ENCODE data around the gene CILP.
"Not testable (repeated sequence)": the region's sequence is repeated elsewhere in the genome, so short reads cannot be mapped to it uniquely, and the experiment has no call there.

The CILP gene

DNA sequence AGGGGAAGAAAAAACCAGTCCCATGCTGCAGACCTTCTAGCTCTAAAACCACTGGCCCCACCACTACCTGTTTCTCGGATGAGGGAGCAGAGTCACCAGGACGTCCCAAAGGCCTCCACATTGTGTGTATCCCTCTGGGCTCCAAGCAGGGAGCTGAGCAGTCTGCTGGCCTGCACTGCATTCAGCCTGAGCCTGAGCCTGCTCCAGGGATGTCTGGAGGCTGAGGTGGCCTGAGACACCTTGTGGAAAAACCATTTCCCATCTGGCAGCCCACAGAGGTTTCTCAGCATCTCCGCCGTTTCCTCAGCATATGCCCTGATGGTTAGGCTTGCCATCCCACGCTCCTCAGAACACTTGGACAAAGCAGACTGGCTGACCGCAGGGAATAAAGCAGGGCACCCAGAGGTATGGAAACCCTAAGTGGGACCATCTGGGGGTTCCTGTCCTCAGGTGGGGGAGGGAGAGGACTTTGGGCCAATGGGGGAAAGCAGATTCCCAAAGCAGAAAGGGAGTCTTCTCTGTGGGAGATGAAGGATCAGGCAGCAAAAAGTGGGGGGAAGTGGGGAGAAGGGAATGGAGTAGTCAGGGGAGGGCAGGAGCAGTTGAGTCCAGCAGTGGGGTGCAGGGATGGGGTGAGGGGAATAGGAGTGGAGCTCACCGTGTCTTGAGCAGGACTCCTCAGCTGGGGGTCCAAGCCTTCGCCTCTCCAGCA is at the start of gene CILP:
Gene CILP (minus strand): TSS at position 704 of the 712 bp plus-strand sequence. CDS start 1,718 bp downstream, outside the sequence.
- DNase-seq = no peak

GRCh38 chr15:65260968-65261367 is 49.7 kb upstream of the CILP start:
- no peak for DNase-seq

GRCh38 chr15:65259367-65259797 is 48.1 kb upstream of the CILP start:
- no peak for DNase-seq

DNA sequence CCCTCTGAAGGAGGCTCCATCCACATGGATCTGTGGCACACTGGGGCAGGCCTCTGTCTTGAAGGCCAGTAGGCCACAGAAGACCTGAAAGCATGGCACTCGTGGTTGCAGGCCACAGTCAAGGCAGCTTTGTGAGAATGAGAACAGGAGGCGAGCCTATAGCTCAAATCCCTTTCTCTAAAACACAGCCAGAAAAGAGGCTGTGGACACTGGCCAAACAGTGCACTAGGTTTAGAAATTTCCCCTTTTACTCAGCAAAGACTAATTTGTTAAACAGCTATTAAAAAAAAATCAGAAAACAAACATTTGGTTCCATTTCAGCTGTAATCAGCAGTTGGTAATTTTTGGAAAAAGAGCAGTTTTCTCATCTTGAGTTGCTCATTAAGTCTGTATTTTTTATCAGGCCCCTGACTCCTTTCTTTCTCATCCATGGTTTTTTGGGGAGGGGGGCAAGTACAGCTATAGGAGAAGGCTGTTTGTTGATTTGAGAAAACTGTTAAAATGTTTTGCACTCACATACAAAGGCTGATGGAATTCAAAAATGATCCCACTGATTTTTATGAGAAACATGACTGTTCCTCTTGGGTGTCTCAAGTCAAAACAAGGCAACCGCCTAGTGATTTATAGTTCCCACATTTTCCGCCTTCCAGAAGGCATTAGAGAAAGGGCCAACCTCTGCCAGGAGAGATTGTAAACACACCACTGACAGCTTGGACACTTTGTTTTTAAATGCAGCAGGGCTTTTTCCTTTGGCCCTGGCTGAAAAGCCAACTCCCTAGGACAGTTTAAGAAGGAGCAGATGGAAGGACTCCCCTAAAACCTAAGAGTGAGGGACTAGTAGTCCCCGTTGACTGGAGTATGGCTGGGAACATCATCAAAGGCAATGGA is 47.3 kb upstream of the CILP start:
- DNase-seq = no peak

DNA sequence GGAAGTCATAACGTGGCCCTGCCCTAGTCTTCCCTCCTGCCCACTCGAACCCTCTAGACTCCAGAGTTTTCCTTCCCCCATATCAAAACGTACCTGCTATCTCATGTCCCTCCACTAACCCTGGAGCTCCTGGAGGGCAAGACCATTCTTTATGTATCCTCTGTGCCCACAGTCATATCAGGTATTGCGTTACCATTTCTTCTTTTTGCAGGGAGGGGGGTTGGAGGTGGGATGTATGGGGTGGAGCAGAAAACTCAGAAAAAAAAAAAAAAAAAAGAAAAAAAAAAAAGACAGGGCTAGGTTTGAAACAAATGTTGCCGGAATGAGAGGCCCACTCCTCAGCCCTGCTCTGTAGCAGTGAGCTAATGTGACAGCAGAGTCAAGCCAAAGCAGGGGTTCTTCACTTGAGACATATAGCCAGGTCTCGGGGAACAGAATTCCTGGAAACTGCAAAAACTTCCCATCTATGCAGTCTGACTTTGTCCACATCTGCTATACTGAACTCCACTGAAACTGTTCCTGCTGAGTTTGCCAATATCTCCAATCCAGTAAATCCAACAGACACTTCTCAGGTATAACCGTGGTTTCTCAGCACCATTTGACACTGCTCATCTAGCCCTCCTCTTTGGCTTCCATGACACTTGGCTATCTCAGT is 44.3 kb upstream of the CILP start:
- no peak for DNase-seq

DNA sequence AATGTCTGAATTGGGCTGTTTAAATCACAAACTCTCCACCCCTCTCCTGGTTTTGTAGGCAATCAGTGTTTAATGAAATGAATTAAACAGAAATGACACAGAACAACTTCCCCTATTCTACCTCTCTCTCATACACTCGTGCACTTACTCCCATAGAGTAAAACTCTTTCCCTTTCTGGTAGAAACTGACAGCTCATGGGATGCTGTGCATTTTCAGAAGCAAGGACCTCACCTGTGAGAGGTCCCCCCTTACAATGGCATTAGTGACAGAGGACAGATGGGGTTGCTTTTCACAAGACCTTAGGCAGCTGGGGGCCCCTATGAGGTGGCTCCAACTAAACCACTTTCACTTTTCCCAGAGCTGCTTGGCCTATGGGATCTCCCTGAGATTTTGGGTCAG is 43.5 kb upstream of the CILP start:
- DNase-seq = no peak

DNA sequence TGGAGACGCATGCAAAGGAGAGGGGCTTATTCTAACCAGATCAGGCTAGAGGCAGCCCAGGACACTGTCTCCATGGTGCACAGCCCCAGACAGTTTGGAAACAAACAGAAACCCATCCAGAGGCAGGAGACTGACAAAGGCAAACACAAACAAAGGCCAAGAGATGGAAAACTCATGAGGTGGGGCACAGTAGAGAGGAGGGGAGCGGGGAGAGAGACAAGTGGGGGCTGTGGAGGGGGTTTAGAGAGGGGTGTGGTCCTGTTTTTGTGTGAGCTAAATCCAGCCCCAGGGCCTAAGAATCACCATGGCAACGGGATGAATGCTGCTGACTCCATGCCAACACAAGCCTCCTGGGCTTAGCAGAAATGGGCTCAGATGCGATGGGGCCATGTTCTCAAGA is 43.1 kb upstream of the CILP start:
- no peak for DNase-seq

DNA sequence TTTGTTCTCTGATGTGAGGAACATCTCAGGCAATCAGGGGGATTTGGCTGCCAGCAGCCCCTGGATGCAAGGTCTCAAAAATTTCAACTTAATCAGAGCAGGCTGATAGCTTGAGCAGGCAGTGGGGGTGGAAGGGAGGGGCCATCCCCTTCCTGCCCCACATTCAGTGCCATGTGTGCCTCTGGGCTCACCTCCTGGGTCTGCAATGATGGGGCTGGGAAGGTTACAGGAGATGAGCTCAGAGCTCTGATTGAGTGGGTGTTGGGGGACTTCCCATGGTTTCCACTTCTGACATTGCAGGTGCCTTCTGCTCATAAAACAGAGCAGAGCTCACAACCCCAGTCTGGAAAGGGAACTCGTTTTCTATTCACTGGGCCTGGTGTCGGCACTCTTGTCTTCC is 38.4 kb upstream of the CILP start:
- DNase-seq = no peak

DNA sequence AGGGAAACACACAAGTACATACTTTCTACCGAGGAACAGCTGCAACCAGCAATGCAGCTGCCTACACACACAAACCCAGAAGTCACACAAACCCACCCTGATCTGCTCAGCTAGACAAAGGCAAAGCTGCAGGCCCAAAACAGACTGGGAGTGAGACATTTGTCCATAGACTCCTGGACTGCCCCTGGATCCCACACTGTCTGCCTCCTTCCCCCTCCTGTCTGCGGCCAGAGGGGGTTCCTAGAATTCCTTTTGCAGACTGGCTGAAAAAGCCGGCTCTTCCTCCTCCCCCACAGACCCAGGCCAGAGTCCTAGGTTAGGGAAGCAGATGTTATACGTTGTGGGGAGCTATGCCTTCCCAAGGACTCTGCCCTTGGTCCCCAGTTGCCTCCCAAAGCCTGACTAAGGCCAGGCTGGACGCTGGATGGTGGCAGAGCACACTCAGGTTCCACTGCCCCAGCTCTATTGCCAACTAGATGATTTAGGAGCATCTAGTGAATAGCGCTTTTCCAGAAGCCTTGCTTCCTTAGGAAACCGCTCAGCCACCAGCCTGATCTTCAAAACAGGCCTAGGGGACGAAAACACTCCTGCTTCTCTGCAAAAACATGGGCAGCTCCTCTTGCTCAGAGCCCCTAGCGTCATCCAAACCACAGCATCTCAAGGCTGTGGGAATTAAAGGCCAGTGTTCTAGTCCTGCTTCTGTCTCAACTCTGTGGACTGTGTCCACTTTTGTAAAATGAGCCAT is 37.4 kb upstream of the CILP start:
- no peak for DNase-seq

DNA sequence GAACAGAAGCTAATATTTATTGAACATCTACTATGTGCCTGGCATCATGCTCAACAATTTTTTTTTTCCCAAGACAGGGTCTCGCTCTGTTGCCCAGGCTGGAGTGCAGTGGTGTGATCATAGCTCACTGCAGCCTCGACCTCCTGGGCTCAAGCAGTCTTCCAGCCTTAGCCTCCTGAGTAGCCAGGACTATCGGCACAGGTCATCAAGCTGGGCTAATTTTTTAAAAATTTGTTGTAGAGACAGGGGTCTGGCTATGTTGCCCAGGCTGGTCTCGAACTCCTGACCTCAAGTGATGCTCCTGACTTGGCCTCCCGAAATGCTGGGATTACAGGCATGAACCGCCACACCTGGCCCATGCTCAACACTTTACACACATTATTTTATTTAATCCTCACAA is 35.7 kb upstream of the CILP start:
- DNase-seq = no peak

DNA sequence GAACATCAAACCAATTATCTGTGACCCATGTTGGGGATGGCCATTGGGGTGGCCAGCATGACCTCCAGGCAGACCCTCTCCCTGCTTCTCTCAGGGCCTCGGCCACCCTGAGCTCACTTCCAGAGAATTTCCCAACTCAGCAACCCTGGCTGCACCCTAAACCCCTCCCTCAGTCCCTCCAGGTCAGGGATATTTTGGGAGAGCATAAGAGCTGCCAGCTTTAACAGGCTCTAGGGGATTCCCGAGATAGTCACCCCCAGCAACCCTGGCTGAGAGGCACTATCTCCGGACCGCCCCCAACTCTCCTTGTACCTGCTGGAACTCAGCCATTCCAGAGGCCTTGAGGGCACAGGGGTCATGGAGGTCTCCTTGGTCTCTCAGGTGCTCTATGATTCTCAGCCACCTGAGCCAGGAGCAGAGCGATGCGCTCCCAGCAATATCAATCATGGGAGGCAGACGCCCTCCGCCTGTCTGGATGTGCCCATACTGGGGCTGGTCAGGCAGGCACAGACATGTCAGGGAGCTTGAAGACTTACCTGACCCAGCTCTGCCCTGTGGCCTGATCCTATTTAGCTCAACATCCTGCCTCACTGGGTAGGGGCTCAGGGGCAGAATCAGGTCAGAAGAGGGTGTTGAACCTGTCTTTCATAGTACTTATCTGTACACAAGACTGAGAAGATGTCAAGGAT is 34.9 kb upstream of the CILP start:
- DNase-seq = no peak

- DNase-seq = no peak
These were observed 34.0 kb upstream of the CILP start for GRCh38 chr15:65245096-65245856.

GRCh38 chr15:65244638-65245037 is 33.4 kb upstream of the CILP start:
- DNase-seq = no peak

- not testable (repeated sequence) for DNase-seq
These were observed 25.2 kb upstream of the CILP start for GRCh38 chr15:65236443-65236842.

GRCh38 chr15:65233696-65234095 is 22.4 kb upstream of the CILP start:
- no peak for DNase-seq

- no peak for DNase-seq
These were observed 21.2 kb upstream of the CILP start for GRCh38 chr15:65232520-65232919.

DNA sequence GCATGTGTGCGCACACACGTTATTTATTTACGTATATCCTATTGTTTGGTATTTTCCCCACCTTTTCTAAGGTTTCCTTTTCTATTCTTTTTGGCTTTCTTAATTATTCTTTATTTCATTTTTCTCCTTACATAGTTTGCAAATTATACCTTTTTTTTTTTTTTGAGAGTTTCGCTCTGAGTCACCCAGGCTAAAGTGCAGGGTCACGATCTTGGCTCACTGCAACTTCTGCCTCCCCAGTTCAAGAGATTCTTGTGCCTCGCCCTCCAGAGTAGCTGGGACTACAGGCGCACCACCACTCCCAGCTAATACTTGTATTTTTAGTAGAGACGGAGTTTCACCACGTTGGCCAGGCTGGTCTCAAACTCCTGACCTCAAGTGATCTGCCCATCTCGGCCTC is 20.0 kb upstream of the CILP start:
- no peak for DNase-seq

GRCh38 chr15:65226901-65227300 is 15.6 kb upstream of the CILP start:
- not testable (repeated sequence) for DNase-seq

- no peak for DNase-seq
These were observed 14.9 kb upstream of the CILP start for GRCh38 chr15:65226221-65226620.

GRCh38 chr15:65223996-65224395 is 12.7 kb upstream of the CILP start:
- peak in 1 of 2 donors; percentile 3 for DNase-seq

DNA sequence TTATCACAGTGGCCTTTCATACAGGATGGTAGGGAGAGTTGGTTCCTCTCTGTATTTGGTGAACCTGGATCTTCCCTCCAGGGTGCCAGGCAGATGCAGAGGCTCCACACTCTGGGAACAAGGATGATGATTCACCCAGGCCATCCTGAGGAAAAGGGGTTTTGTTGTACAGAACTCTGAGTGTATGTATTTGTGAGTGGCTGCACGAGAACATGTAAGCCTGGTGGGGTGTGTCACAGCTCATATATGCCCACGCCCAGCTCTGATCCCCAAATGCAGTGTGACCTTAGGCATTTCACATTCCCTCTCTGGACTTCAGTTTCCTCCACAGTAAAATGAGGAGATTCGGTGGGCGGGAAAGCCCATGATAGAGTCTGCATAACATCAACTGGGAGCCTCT is 11.6 kb upstream of the CILP start:
- no peak for DNase-seq

DNA sequence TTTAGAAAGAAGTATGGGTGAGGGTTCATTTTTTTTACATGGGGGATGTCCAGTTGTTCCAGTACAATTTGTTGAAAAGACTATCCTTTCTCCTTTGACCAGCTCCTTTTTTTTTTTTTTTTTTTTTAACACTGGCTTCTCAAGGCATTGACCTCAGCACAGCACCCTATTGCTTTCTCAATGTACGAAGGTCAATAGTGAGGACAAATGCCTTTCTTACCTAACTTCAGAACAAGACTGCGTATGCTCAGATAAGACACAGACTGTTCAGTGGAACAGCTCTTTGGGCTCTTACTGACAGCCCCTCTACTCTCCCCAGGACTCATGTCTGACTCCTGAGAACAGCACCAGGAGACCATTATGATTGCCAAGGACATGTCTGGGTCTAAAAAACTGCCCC is 10.4 kb upstream of the CILP start:
- no peak for DNase-seq

Measured in bone marrow (tissue), 2 donors.